Islet precursor cell (in vitro differentiated cells): ENCODE measurements around the gene SEPSECS.

Experiments
- DNase-seq: peaks from one replicate; pipeline ENCODE4 v3.0.0-alpha.2; 2018

The SEPSECS gene

GRCh38 chr4:25159837-25160713 is at the start of gene SEPSECS:
Gene SEPSECS, minus strand, starts transcription at chr4:25160449. Its CDS starts 80 bp downstream, at chr4:25160369.
- peak; percentile 97 for DNase-seq

GRCh38 chr4:25209702-25210101 is 49.5 kb upstream of the SEPSECS start:
- no peak for DNase-seq

GRCh38 chr4:25207997-25208396 is 47.7 kb upstream of the SEPSECS start:
- no peak for DNase-seq

- DNase-seq, result no peak
Measured at GRCh38 chr4:25198713-25199112, 38.5 kb upstream of the SEPSECS start.

- DNase-seq, result no peak
Measured at GRCh38 chr4:25190407-25190806, 30.2 kb upstream of the SEPSECS start.

GRCh38 chr4:25184056-25184455 is 23.8 kb upstream of the SEPSECS start:
- no peak for DNase-seq

GRCh38 chr4:25182937-25183336 is 22.7 kb upstream of the SEPSECS start:
- no peak for DNase-seq

GRCh38 chr4:25180524-25181131 is 20.4 kb upstream of the SEPSECS start:
- DNase-seq, result no peak

- DNase-seq, result no peak
Measured at GRCh38 chr4:25178838-25179261, 18.6 kb upstream of the SEPSECS start.

GRCh38 chr4:25177147-25177546 is 16.9 kb upstream of the SEPSECS start:
- DNase-seq, result no peak

- peak; percentile 92 for DNase-seq
Measured at GRCh38 chr4:25174674-25175073, 14.4 kb upstream of the SEPSECS start.

GRCh38 chr4:25172961-25173915 is 13.0 kb upstream of the SEPSECS start:
- DNase-seq, result peak; percentile 90

GRCh38 chr4:25171201-25171865 is 11.1 kb upstream of the SEPSECS start:
- no peak for DNase-seq

- DNase-seq, result no peak
Measured at GRCh38 chr4:25169446-25169845, 9.2 kb upstream of the SEPSECS start.

- no peak for DNase-seq
Measured at GRCh38 chr4:25165916-25166315, 5.7 kb upstream of the SEPSECS start.

GRCh38 chr4:25163196-25163595 is 2.9 kb upstream of the SEPSECS start:
- no peak for DNase-seq

GRCh38 chr4:25162566-25162965 is 2.3 kb upstream of the SEPSECS start:
- no peak for DNase-seq

- peak; percentile 78 for DNase-seq
Measured at GRCh38 chr4:25161593-25161950, 1.3 kb upstream of the SEPSECS start.

GRCh38 chr4:25160714-25161592 is 704 bp upstream of the SEPSECS start:
- peak; percentile 71 for DNase-seq

- DNase-seq, result no peak
Measured at GRCh38 chr4:25158817-25159216, 1.4 kb downstream of the SEPSECS start.

- DNase-seq, result no peak
Measured at GRCh38 chr4:25157081-25157480, 3.2 kb downstream of the SEPSECS start.

GRCh38 chr4:25155947-25156346 is 4.3 kb downstream of the SEPSECS start:
- DNase-seq, result no peak
